Measurements from ENCODE around the gene TRMT2A.

TRMT2A gene

DNA sequence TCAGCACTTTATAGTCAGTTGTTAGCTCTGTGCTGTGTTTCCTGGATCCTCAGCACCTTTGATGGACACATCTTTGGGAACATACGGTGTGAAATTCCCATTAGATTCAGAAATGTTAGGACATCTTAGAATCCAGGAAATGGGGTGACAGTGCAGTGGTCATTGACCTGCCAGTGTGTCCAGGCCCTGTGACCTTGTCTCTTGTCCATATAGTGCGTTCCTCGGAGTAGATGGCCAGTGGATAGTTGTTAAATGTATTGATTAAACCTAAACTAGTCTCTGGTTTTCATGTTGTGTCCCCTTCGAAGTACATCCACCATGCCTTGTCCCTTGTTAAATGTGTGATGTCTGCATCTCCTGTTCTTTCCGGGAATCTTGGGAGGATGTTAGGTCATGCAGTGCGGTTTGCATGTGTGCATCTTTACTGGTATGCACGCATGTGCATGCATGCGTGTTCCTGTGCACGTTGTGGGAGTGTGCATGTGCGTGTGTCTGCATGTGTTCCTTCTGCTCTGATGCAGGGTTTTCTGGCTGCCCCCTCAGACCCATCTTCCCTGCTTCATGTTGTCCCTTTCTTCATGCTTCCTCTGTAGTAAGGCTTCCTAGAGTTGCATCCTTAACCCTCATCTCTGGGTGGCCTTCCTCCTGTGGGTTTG, 33.0 kb downstream of the TRMT2A start:
- TF ChIP-seq, protein P1, sequence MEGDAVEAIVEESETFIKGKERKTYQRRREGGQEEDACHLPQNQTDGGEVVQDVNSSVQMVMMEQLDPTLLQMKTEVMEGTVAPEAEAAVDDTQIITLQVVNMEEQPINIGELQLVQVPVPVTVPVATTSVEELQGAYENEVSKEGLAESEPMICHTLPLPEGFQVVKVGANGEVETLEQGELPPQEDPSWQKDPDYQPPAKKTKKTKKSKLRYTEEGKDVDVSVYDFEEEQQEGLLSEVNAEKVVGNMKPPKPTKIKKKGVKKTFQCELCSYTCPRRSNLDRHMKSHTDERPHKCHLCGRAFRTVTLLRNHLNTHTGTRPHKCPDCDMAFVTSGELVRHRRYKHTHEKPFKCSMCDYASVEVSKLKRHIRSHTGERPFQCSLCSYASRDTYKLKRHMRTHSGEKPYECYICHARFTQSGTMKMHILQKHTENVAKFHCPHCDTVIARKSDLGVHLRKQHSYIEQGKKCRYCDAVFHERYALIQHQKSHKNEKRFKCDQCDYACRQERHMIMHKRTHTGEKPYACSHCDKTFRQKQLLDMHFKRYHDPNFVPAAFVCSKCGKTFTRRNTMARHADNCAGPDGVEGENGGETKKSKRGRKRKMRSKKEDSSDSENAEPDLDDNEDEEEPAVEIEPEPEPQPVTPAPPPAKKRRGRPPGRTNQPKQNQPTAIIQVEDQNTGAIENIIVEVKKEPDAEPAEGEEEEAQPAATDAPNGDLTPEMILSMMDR (IDR thresholded peaks at IDR 0.05; ENCODE audit: control insufficient read depth, extremely low read depth, insufficient read depth) = no peak
- no peak overlapping the region for H3K4me3 ChIP-seq (ENCODE audit: low read depth, low read length)

DNA sequence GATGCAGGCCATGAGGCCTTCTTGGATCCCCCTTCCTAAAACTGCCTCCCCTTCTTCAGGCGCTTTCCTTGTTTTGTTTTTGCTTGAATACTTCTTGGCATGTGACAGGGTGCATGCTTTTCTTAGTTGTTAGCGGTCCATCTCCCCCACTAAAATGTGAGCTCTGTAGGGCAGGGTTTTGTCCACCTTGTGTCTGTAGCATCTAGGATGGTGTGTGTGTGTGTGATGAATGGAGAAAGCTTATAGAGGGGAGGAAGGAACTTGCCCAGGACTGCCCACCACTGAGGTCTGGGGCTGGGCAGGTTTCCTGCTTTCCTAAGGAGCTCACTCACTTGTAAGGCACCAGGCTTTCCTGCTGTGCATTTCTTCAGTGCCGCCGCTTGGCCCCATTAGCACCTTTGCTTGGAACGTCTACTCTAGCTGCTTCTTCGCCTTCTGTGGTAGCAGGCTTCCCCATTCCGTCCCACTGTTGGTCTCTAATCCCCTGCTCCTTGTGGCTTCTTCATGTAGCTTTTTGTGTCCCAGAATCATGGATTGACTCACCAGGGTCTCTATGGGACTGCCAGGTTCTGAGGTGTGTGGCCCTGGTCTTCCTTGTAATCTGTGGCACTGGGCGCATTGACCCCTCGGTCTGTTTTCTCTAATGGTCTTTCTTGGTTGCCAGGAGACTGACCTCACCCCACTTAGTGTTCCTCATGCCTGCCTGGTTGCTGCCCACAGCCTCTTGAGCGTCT, 33.7 kb downstream of the TRMT2A start:
- no peak for DNase-seq (ENCODE audit: low read depth)
- H3K4me3 ChIP-seq (ENCODE audit: low read depth, low read length) = no peak overlapping the region
- TF ChIP-seq, protein P1 (IDR thresholded peaks at IDR 0.05; ENCODE audit: control insufficient read depth, extremely low read depth, insufficient read depth) = no peak

More for the DNA sequence above, 33.0 kb downstream of the TRMT2A start:
- no peak for DNase-seq (ENCODE audit: low read depth)

DNA sequence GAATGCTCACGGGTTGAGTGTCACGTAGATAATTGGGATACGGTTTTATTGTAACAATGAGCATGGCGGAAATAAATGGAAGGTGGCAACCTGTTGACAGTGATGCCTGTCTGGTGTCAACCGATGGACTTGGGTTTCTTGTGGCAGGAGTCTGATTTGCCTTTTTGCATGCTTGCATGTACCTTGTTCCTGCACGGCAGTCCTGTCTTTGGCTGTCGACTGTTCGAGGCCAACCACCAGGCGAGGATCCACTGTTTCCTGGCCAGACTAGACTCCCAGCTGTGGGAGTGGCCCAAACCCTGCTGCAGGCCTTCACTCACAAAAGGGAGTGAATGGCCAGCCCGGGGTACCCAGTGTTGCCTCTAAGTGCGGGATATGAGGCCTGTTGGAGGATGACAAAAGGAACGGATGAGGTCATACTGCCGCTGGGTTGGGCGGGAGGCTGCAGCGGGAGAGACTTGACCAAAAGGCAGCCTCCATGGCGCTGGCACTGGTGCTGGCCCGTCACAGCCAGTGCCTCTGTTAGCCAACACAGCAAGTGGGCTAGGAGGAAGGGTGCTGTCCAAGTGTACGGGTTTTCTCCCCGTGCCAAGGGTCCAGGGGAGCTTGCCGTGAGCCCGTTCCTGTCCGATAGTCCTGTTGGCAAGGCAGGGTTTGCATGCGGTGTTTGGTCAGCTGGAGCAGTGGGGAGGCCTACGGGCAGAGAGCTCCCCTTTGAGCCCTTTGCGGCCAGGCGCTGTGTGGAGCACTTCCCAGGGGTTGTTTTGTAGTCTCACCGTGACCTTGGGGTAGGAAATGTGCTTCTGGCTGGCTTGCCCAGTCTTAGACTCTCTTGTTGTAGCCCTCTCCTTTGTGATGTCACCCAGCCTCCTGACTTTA, 36.0 kb downstream of the TRMT2A start:
- peak overlapping the region; percentile 78 for H3K4me3 ChIP-seq (ENCODE audit: low read depth, low read length)
- peak; percentile 32 for DNase-seq (ENCODE audit: low read depth)
- TF ChIP-seq, protein P1 (IDR thresholded peaks at IDR 0.05; ENCODE audit: control insufficient read depth, extremely low read depth, insufficient read depth) = no peak

DNA sequence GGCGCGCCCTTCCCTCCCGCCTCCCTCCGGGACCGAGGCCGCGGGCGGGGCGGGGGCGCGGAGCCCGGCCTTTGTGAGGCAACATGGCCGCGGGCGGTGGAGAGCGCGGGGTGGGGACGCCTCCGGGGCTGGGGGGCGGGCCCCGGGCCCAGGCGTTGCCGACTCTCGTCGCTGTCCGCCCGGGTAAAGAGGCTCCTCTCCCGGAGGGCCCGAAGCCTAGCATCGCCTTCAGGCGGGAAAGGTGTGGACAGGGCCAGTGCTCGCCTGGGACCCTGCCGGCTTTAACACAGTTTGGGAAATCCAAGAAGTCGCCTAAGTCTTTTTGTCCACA, 36.6 kb downstream of the TRMT2A start:
- no peak for DNase-seq (ENCODE audit: low read depth)
- H3K4me3 ChIP-seq (ENCODE audit: low read depth, low read length) = peak overlapping the region; percentile 78
- TF ChIP-seq, protein P1 (IDR thresholded peaks at IDR 0.05; ENCODE audit: control insufficient read depth, extremely low read depth, insufficient read depth) = no peak

- TF ChIP-seq, protein P1 (IDR thresholded peaks at IDR 0.05; ENCODE audit: control insufficient read depth, extremely low read depth, insufficient read depth) = no peak
- H3K4me3 ChIP-seq (ENCODE audit: low read depth, low read length) = peak within 1 kb of the TSS; percentile 78
- peak; percentile 78 for DNase-seq (ENCODE audit: low read depth)
Measured at GRCh38 chr22:20079745-20080444, 37.1 kb downstream of the TRMT2A start, which contains the start of gene DGCR8. Gene DGCR8, plus strand, starts transcription at chr22:20080241. Its CDS starts 5,723 bp downstream, at chr22:20085964.

GRCh38 chr22:20076627-20077172, 40.3 kb downstream of the TRMT2A start:
- no peak overlapping the region for H3K4me3 ChIP-seq (ENCODE audit: low read depth, low read length)
- no peak for DNase-seq (ENCODE audit: low read depth)
- TF ChIP-seq, protein P1 (IDR thresholded peaks at IDR 0.05; ENCODE audit: control insufficient read depth, extremely low read depth, insufficient read depth) = no peak

Data from LNCaP clone FGC (cell line).